Measurements from ENCODE around the gene ITGB3. TPM values are rescaled to one million over a fixed set of nuclear protein-coding genes. Genes with fewer than 3 reads are reported as not detected.
A peak's percentile ranks its signal among the peaks of the same experiment; 100 is the strongest.

ITGB3 gene
- total and polyA plus RNA-seq, 9 of the 15 experiments (the other 6 are each of a cell fraction or from before 2014, with no cell fraction given) = 0.08 to 2.6 (median 0.62) TPM; not detected in 1

DNA sequence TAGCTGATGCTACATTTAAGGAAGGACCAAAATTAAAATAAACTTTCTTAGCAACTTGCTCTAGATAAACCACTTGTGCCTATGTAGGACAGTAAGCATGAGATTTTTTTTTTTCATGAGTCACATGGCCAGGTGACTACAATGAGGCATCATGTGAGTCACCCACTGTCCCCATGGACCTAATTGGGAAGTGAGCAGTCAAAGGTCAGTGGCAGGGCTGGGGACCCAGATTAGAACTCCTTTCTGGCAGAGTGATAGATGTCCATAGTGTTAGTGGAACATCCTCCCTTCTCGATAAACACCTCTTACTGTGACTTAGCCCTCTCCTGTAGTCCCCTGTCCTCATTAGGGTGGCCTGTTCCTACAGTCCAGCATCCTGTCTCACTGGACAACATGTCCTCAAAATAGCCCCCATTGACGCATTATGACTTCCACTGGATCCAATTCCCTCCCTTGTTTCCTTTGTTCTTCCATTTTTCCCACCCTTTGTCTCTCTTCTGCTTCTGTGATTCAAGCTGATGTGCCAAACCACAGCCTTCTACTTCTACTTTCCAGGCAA, 12.4 kb downstream of the ITGB3 start (continued):
- TF ChIP-seq, protein P1, sequence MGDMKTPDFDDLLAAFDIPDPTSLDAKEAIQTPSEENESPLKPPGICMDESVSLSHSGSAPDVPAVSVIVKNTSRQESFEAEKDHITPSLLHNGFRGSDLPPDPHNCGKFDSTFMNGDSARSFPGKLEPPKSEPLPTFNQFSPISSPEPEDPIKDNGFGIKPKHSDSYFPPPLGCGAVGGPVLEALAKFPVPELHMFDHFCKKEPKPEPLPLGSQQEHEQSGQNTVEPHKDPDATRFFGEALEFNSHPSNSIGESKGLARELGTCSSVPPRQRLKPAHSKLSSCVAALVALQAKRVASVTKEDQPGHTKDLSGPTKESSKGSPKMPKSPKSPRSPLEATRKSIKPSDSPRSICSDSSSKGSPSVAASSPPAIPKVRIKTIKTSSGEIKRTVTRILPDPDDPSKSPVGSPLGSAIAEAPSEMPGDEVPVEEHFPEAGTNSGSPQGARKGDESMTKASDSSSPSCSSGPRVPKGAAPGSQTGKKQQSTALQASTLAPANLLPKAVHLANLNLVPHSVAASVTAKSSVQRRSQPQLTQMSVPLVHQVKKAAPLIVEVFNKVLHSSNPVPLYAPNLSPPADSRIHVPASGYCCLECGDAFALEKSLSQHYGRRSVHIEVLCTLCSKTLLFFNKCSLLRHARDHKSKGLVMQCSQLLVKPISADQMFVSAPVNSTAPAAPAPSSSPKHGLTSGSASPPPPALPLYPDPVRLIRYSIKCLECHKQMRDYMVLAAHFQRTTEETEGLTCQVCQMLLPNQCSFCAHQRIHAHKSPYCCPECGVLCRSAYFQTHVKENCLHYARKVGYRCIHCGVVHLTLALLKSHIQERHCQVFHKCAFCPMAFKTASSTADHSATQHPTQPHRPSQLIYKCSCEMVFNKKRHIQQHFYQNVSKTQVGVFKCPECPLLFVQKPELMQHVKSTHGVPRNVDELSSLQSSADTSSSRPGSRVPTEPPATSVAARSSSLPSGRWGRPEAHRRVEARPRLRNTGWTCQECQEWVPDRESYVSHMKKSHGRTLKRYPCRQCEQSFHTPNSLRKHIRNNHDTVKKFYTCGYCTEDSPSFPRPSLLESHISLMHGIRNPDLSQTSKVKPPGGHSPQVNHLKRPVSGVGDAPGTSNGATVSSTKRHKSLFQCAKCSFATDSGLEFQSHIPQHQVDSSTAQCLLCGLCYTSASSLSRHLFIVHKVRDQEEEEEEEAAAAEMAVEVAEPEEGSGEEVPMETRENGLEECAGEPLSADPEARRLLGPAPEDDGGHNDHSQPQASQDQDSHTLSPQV (IDR thresholded peaks at IDR 0.05) = peak; percentile 58; the same call in 1 of the 2 replicates
- TF ChIP-seq, protein P2, sequence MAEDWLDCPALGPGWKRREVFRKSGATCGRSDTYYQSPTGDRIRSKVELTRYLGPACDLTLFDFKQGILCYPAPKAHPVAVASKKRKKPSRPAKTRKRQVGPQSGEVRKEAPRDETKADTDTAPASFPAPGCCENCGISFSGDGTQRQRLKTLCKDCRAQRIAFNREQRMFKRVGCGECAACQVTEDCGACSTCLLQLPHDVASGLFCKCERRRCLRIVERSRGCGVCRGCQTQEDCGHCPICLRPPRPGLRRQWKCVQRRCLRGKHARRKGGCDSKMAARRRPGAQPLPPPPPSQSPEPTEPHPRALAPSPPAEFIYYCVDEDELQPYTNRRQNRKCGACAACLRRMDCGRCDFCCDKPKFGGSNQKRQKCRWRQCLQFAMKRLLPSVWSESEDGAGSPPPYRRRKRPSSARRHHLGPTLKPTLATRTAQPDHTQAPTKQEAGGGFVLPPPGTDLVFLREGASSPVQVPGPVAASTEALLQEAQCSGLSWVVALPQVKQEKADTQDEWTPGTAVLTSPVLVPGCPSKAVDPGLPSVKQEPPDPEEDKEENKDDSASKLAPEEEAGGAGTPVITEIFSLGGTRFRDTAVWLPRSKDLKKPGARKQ (CRISPR knock-in tag; IDR thresholded peaks at IDR 0.05) = no peak
- TF ChIP-seq, protein P3, sequence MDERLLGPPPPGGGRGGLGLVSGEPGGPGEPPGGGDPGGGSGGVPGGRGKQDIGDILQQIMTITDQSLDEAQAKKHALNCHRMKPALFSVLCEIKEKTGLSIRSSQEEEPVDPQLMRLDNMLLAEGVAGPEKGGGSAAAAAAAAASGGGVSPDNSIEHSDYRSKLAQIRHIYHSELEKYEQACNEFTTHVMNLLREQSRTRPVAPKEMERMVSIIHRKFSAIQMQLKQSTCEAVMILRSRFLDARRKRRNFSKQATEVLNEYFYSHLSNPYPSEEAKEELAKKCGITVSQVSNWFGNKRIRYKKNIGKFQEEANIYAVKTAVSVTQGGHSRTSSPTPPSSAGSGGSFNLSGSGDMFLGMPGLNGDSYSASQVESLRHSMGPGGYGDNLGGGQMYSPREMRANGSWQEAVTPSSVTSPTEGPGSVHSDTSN (CRISPR knock-in tag; IDR thresholded peaks at IDR 0.05; ENCODE audit: low read depth) = peak; percentile 38; the same call in 1 of the 2 replicates
- TF ChIP-seq, protein P3 (tag; conservative IDR thresholded peaks at IDR 0.05; ENCODE audit: low read depth) = peak; percentile 91
- no peak for TF ChIP-seq ZFPM2 (CRISPR knock-in tag; IDR thresholded peaks at IDR 0.05)
- TF ChIP-seq KLF16 (IDR thresholded peaks at IDR 0.05) = peak; percentile 64; the same call in 1 of the 2 replicates
- TF ChIP-seq RBFOX2 (IDR thresholded peaks at IDR 0.05; ENCODE audit: low read depth, low read length) = no peak
- TF ChIP-seq, protein P4, sequence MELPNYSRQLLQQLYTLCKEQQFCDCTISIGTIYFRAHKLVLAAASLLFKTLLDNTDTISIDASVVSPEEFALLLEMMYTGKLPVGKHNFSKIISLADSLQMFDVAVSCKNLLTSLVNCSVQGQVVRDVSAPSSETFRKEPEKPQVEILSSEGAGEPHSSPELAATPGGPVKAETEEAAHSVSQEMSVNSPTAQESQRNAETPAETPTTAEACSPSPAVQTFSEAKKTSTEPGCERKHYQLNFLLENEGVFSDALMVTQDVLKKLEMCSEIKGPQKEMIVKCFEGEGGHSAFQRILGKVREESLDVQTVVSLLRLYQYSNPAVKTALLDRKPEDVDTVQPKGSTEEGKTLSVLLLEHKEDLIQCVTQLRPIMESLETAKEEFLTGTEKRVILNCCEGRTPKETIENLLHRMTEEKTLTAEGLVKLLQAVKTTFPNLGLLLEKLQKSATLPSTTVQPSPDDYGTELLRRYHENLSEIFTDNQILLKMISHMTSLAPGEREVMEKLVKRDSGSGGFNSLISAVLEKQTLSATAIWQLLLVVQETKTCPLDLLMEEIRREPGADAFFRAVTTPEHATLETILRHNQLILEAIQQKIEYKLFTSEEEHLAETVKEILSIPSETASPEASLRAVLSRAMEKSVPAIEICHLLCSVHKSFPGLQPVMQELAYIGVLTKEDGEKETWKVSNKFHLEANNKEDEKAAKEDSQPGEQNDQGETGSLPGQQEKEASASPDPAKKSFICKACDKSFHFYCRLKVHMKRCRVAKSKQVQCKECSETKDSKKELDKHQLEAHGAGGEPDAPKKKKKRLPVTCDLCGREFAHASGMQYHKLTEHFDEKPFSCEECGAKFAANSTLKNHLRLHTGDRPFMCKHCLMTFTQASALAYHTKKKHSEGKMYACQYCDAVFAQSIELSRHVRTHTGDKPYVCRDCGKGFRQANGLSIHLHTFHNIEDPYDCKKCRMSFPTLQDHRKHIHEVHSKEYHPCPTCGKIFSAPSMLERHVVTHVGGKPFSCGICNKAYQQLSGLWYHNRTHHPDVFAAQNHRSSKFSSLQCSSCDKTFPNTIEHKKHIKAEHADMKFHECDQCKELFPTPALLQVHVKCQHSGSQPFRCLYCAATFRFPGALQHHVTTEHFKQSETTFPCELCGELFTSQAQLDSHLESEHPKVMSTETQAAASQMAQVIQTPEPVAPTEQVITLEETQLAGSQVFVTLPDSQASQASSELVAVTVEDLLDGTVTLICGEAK (IDR thresholded peaks at IDR 0.05) = peak; percentile 85
- TF ChIP-seq, protein P4 (CRISPR knock-in tag; IDR thresholded peaks at IDR 0.05) = no peak
- TF ChIP-seq TFAM (CRISPR knock-in tag; conservative IDR thresholded peaks at IDR 0.05) = no peak
